HG02938 (cell line): ENCODE data around the gene FOXP3.
A peak's percentile ranks its signal among the peaks of the same experiment; 100 is the strongest.

Experiments used
- ATAC-seq: cut with Tn5 transposase; IDR thresholded peaks from one replicate; pipeline ENCODE4 v1.9.1; 2021; ENCODE audit warnings: mild to moderate bottlenecking, moderate library complexity; ENCODE audit not compliant: unreplicated experiment

The FOXP3 gene

GRCh38 chrX:49276207-49276606, 11.7 kb upstream of the FOXP3 start:
- no peak for ATAC-seq

GRCh38 chrX:49273181-49273727, 8.7 kb upstream of the FOXP3 start:
- ATAC-seq: no peak

GRCh38 chrX:49272421-49272820, 7.9 kb upstream of the FOXP3 start:
- ATAC-seq: no peak

- ATAC-seq: no peak
Measured at GRCh38 chrX:49271341-49271740, 6.8 kb upstream of the FOXP3 start.

- no peak for ATAC-seq
Measured at GRCh38 chrX:49270249-49270921, 5.9 kb upstream of the FOXP3 start.

GRCh38 chrX:49269767-49270248, 5.3 kb upstream of the FOXP3 start, which contains the start of gene PPP1R3F:
TSS of gene PPP1R3F (plus strand) at chrX:49269793. CDS start at chrX:49269870, 77 bp downstream.
- ATAC-seq: peak; percentile 17

- peak; percentile 89 for ATAC-seq
Measured at GRCh38 chrX:49269010-49269766, 4.7 kb upstream of the FOXP3 start.

- ATAC-seq: no peak
Measured at GRCh38 chrX:49268702-49269009, 4.1 kb upstream of the FOXP3 start.

- no peak for ATAC-seq
Measured at GRCh38 chrX:49266523-49267445, 2.3 kb upstream of the FOXP3 start.

GRCh38 chrX:49263631-49264030, 879 bp downstream of the FOXP3 start:
- ATAC-seq: no peak

GRCh38 chrX:49262603-49263002, 1.9 kb downstream of the FOXP3 start:
- ATAC-seq: no peak

- no peak for ATAC-seq
Measured at GRCh38 chrX:49260221-49260985, 4.1 kb downstream of the FOXP3 start.

GRCh38 chrX:49258749-49259124, 5.8 kb downstream of the FOXP3 start:
- no peak for ATAC-seq

GRCh38 chrX:49257846-49258748, 6.4 kb downstream of the FOXP3 start:
- no peak for ATAC-seq

GRCh38 chrX:49257074-49257790, 7.3 kb downstream of the FOXP3 start:
- no peak for ATAC-seq

- ATAC-seq: no peak
Measured at GRCh38 chrX:49256268-49256995, 8.1 kb downstream of the FOXP3 start.

- no peak for ATAC-seq
Measured at GRCh38 chrX:49254639-49255038, 9.9 kb downstream of the FOXP3 start.

GRCh38 chrX:49251325-49251724, 13.2 kb downstream of the FOXP3 start:
- no peak for ATAC-seq
